Omental fat pad (tissue), 4 donors: ENCODE measurements around the gene NCBP1. TPM values are rescaled to one million over a fixed set of nuclear protein-coding genes. Genes with fewer than 3 reads are reported as not detected.

Experiments
- ATAC-seq: fragments of 150-250 bp; one replicate; pipeline ENCODE4 v1.9.1; 2016; ENCODE audit warnings: mild to moderate bottlenecking, moderate library complexity; ENCODE audit not compliant: low FRiP score
- DNase-seq: peaks from one replicate; pipeline ENCODE4 v3.0.0-alpha.2; 2019; ENCODE audit warnings: low spot score
- CTCF ChIP-seq, 3 donors: fragments of 450-650 bp; IDR thresholded peaks; one replicate each; pipeline ENCODE4 v1.5.1; 2016 to 2017; ENCODE audit warnings: antibody characterized with exemption in 3 of 3, mild to moderate bottlenecking in 3 of 3, moderate library complexity in 2 of 3
- total RNA-seq, 4 donors: library from RNA; depleted of rRNA; stranded (reverse); fragments of >200 nt; gene quantifications; one replicate each; pipeline ENCODE4 v1.1.0, GENCODE V29; 2016

Gene NCBP1
- total RNA-seq, 4 donors from 2014 or later, result 15.9 to 26.5 (median 18.5) TPM

GRCh38 chr9:97640325-97640724 lies 6.7 kb downstream of the NCBP1 start:
- ATAC-seq, result no peak
- TF ChIP-seq CTCF (IDR thresholded peaks at IDR 0.05), result no peak
- no peak for DNase-seq

GRCh38 chr9:97645720-97646119 lies 12.1 kb downstream of the NCBP1 start:
- no peak for ATAC-seq

GRCh38 chr9:97647996-97648395 lies 14.4 kb downstream of the NCBP1 start:
- no peak for DNase-seq
- TF ChIP-seq CTCF (IDR thresholded peaks at IDR 0.05), result no peak
- no peak for ATAC-seq

More at GRCh38 chr9:97645720-97646119, 12.1 kb downstream of the NCBP1 start:
- no peak for DNase-seq
- no peak for TF ChIP-seq CTCF (IDR thresholded peaks at IDR 0.05)

- DNase-seq, result no peak
- no peak for TF ChIP-seq CTCF (IDR thresholded peaks at IDR 0.05)
- ATAC-seq, result no peak
These were observed 18.0 kb downstream of the NCBP1 start for GRCh38 chr9:97651646-97652045.

GRCh38 chr9:97658707-97659106 lies 25.1 kb downstream of the NCBP1 start:
- TF ChIP-seq CTCF (IDR thresholded peaks at IDR 0.05), result no peak
- ATAC-seq (no peak), DNase-seq (no peak)

GRCh38 chr9:97659771-97660170 lies 26.1 kb downstream of the NCBP1 start:
- ATAC-seq (no peak), DNase-seq (no peak)
- no peak for TF ChIP-seq CTCF (IDR thresholded peaks at IDR 0.05)

- ATAC-seq (no peak), DNase-seq (no peak)
- TF ChIP-seq CTCF (IDR thresholded peaks at IDR 0.05), result no peak
These were observed 26.7 kb downstream of the NCBP1 start for GRCh38 chr9:97660340-97660739.
